ENCODE results near the gene DUSP5.
"Not testable (repeated sequence)": the region's sequence is repeated elsewhere in the genome, so short reads cannot be mapped to it uniquely, and the experiment has no call there.

The DUSP5 gene

GRCh38 chr10:110460111-110460809 is 37.4 kb upstream of the DUSP5 start:
- H3K27ac ChIP-seq, result no peak overlapping the region

GRCh38 chr10:110461088-110461487 is 36.6 kb upstream of the DUSP5 start:
- H3K9me3 ChIP-seq (ENCODE audit: control insufficient read depth, low read length), result no peaks in the 10 kb centered on the region
- no peak overlapping the region for H3K9ac ChIP-seq
- no peak overlapping the region for H2AFZ ChIP-seq
- no peak overlapping the region for H3K4me3 ChIP-seq (ENCODE audit: low read depth, low read length)
- H3K4me2 ChIP-seq (ENCODE audit: low read length), result no peak overlapping the region
- no peak for TF ChIP-seq CTCF (IDR thresholded peaks at IDR 0.05)
- H3K27me3 ChIP-seq (ENCODE audit: control insufficient read depth, insufficient read depth, low read length), result no peaks in the 10 kb centered on the region
- H3K36me3 ChIP-seq (ENCODE audit: control insufficient read depth, insufficient read depth, low read length), result no peaks in the 10 kb centered on the region
- no peaks in the 10 kb centered on the region for H3K4me1 ChIP-seq
- no peaks in the 10 kb centered on the region for H3K79me2 ChIP-seq
- H3K27ac ChIP-seq, result no peak overlapping the region

More at GRCh38 chr10:110460111-110460809, 37.4 kb upstream of the DUSP5 start:
- no peaks in the 10 kb centered on the region for H3K36me3 ChIP-seq (ENCODE audit: control insufficient read depth, insufficient read depth, low read length)
- no peaks in the 10 kb centered on the region for H3K27me3 ChIP-seq (ENCODE audit: control insufficient read depth, insufficient read depth, low read length)
- H3K79me2 ChIP-seq, result no peaks in the 10 kb centered on the region
- no peaks in the 10 kb centered on the region for H3K4me1 ChIP-seq
- no peak overlapping the region for H2AFZ ChIP-seq
- TF ChIP-seq CTCF (IDR thresholded peaks at IDR 0.05), result no peak
- H3K4me3 ChIP-seq (ENCODE audit: low read depth, low read length), result no peak overlapping the region
- no peaks in the 10 kb centered on the region for H3K9me3 ChIP-seq (ENCODE audit: control insufficient read depth, low read length)
- no peak overlapping the region for H3K4me2 ChIP-seq (ENCODE audit: low read length)
- no peak overlapping the region for H3K9ac ChIP-seq

GRCh38 chr10:110461530-110461929 is 36.2 kb upstream of the DUSP5 start:
- no peak overlapping the region for H2AFZ ChIP-seq
- no peaks in the 10 kb centered on the region for H3K4me1 ChIP-seq
- no peaks in the 10 kb centered on the region for H3K36me3 ChIP-seq (ENCODE audit: control insufficient read depth, insufficient read depth, low read length)
- H3K27ac ChIP-seq, result no peak overlapping the region
- H3K79me2 ChIP-seq, result no peaks in the 10 kb centered on the region
- no peaks in the 10 kb centered on the region for H3K27me3 ChIP-seq (ENCODE audit: control insufficient read depth, insufficient read depth, low read length)
- no peak for TF ChIP-seq CTCF (IDR thresholded peaks at IDR 0.05)
- no peaks in the 10 kb centered on the region for H3K9me3 ChIP-seq (ENCODE audit: control insufficient read depth, low read length)
- H3K9ac ChIP-seq, result no peak overlapping the region
- no peak overlapping the region for H3K4me3 ChIP-seq (ENCODE audit: low read depth, low read length)
- no peak overlapping the region for H3K4me2 ChIP-seq (ENCODE audit: low read length)

- H3K4me1 ChIP-seq, result no peaks in the 10 kb centered on the region
- no peaks in the 10 kb centered on the region for H3K79me2 ChIP-seq
- H3K4me2 ChIP-seq (ENCODE audit: low read length), result no peak overlapping the region
- no peak overlapping the region for H3K9ac ChIP-seq
- H3K27ac ChIP-seq, result no peak overlapping the region
- TF ChIP-seq CTCF (IDR thresholded peaks at IDR 0.05), result no peak
- H3K4me3 ChIP-seq (ENCODE audit: low read depth, low read length), result no peak overlapping the region
- H3K9me3 ChIP-seq (ENCODE audit: control insufficient read depth, low read length), result no peaks in the 10 kb centered on the region
- H2AFZ ChIP-seq, result no peak overlapping the region
- no peaks in the 10 kb centered on the region for H3K27me3 ChIP-seq (ENCODE audit: control insufficient read depth, insufficient read depth, low read length)
- no peaks in the 10 kb centered on the region for H3K36me3 ChIP-seq (ENCODE audit: control insufficient read depth, insufficient read depth, low read length)
These were observed 35.3 kb upstream of the DUSP5 start for GRCh38 chr10:110462166-110463095.

GRCh38 chr10:110468258-110468657 is 29.4 kb upstream of the DUSP5 start:
- not testable (repeated sequence) for H3K4me2 ChIP-seq (ENCODE audit: low read length); H3K27ac ChIP-seq; H3K9ac ChIP-seq; H3K27me3 ChIP-seq (ENCODE audit: control insufficient read depth, insufficient read depth, low read length); H3K36me3 ChIP-seq (ENCODE audit: control insufficient read depth, insufficient read depth, low read length); H3K79me2 ChIP-seq; H2AFZ ChIP-seq; H3K4me3 ChIP-seq (ENCODE audit: low read depth, low read length); H3K9me3 ChIP-seq (ENCODE audit: control insufficient read depth, low read length); H3K4me1 ChIP-seq

- H3K27me3 ChIP-seq (ENCODE audit: control insufficient read depth, insufficient read depth, low read length); H3K9me3 ChIP-seq (ENCODE audit: control insufficient read depth, low read length); H3K36me3 ChIP-seq (ENCODE audit: control insufficient read depth, insufficient read depth, low read length); H3K27ac ChIP-seq; H3K79me2 ChIP-seq; H3K4me2 ChIP-seq (ENCODE audit: low read length); H2AFZ ChIP-seq; H3K4me1 ChIP-seq; H3K9ac ChIP-seq; H3K4me3 ChIP-seq (ENCODE audit: low read depth, low read length): not testable (repeated sequence)
These were observed 27.2 kb upstream of the DUSP5 start for GRCh38 chr10:110470541-110470940.
